Activated T-helper 1 cell treated with anti-CD3 and anti-CD28 coated beads, Interleukin-12 subunit alpha, Interleukin-12 subunit beta, Interleukin-2, Interleukin-4 antibody, amounts not matched to agents 30 ng/mL and 10 ng/mL and 1 ng/mL, durations not matched to agents 14 hours and 24 hours and 36 hours (primary cell): Measurements from ENCODE around the gene RXRA. TPM values are rescaled to one million over a fixed set of nuclear protein-coding genes. Genes with fewer than 3 reads are reported as not detected.

Source experiments
- DNase-seq: peaks from one replicate; pipeline ENCODE4 v3.0.0; 2021; ENCODE audit warnings: low spot score
- H3K27ac Mint-ChIP-seq: one replicate; pipeline ENCODE4 v1.8.0; 2021; ENCODE audit warnings: mild to moderate bottlenecking, mixed read lengths
- H3K27me3 Mint-ChIP-seq: one replicate; pipeline ENCODE4 v1.8.0; 2022; ENCODE audit warnings: mild to moderate bottlenecking, moderate library complexity, mixed read lengths; ENCODE audit not compliant: insufficient read depth
- H3K36me3 Mint-ChIP-seq: one replicate; pipeline ENCODE4 v1.8.0; 2021; ENCODE audit warnings: low read depth, mixed read lengths
- H3K4me1 Mint-ChIP-seq: one replicate; pipeline ENCODE4 v1.8.0; 2021; ENCODE audit warnings: low read depth, mixed read lengths
- H3K4me3 Mint-ChIP-seq: one replicate; pipeline ENCODE4 v1.8.0; 2021; ENCODE audit warnings: mild to moderate bottlenecking, moderate library complexity, mixed read lengths
- H3K9me3 Mint-ChIP-seq: one replicate; pipeline ENCODE4 v1.8.0; 2021; ENCODE audit warnings: mixed read lengths
- intact Hi-C: fragments of 100-400 bp; cut with micrococcal nuclease; formaldehyde crosslinking; loops from one replicate; pipeline ENCODE4 v1.15.1; 2024
- total RNA-seq: library from RNA; stranded (reverse); gene quantifications from 2 replicates; pipeline ENCODE4 v1.2.3, GENCODE V29; 2022

RXRA gene
- total RNA-seq, 1 donor from 2014 or later: 0.91 TPM

DNA sequence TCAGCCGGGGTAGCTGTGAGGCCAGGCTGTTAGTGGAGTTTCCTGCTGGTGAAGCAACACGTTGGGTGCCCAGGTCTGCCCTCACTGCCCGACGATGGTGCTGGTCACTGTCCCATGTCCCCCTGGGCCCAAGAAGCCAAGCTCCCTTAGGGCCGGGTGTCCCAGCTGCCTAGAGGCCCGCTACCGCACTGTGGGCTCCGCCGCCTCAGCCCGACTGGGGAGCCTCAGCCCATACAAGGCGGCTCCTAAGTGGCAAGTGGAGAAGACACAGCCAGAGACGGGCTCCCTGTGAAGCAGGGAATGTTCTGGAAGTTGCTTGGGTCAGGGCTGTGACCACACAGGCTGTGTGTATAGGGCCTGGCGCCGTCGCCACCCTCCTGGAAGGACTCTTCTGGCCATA lies 96.9 kb downstream of the RXRA start:
- H3K27me3 Mint-ChIP-seq: no peaks in the 10 kb centered on the region
- no peaks in the 10 kb centered on the region for H3K9me3 Mint-ChIP-seq
- no peak overlapping the region for H3K4me3 Mint-ChIP-seq
- H3K27ac Mint-ChIP-seq: no peak overlapping the region
- no peaks in the 10 kb centered on the region for H3K4me1 Mint-ChIP-seq
- no peak for DNase-seq
- H3K36me3 Mint-ChIP-seq: no peaks in the 10 kb centered on the region
- intact Hi-C loops: no loop called here

DNA sequence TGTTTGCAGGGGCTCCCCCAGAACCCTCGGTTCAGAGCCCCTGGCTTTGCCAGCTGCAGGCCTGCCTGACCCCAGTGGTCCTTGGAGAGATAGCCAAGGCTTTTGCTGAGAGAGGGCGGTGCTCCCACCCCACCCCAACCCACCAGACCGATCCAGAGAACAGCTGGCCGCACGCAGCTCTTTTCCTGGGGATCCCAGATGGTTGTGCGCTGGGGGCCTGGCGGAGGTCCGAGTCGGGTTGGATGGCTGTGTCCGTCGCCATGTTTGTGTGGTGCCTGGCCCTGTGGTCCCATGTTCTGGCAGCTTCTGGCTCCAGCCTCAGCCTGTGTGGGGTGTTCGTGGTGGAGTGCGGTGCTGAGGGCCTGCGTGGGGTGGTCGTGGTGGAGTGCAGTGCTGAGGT lies 97.5 kb downstream of the RXRA start:
- no peak overlapping the region for H3K4me3 Mint-ChIP-seq
- intact Hi-C loops: no loop called here

DNA sequence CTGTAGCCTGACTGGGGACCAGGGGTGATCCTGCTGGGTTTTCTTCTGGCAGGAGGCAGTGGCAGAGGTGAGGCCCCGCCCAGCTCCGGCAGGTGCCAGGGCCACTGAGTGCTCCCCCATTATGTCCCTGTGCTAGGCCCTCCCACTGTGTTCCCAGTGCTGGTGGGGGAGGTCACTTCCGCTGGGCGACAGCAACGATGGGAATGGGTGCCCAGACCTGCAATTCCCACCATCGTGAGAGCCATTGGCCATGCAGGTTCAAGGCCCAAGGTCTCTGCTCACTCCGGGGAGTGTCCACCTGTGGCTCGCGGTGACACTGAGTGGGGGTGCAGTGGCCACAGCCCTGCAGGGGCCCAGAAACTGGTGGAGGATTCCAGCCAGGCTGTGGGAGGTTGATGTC lies 98.6 kb downstream of the RXRA start:
- Mint-ChIP-seq H3K27ac (no peak overlapping the region), H3K9me3 (no peaks in the 10 kb centered on the region), H3K36me3 (no peaks in the 10 kb centered on the region), H3K27me3 (no peaks in the 10 kb centered on the region), H3K4me3 (no peak overlapping the region), H3K4me1 (no peaks in the 10 kb centered on the region)
- intact Hi-C loops: no loop called here
- no peak for DNase-seq

More for the DNA sequence above, 97.5 kb downstream of the RXRA start:
- Mint-ChIP-seq H3K36me3 (no peaks in the 10 kb centered on the region), H3K27ac (no peak overlapping the region), H3K9me3 (no peaks in the 10 kb centered on the region), H3K27me3 (no peaks in the 10 kb centered on the region), H3K4me1 (no peaks in the 10 kb centered on the region)
- DNase-seq: no peak

DNA sequence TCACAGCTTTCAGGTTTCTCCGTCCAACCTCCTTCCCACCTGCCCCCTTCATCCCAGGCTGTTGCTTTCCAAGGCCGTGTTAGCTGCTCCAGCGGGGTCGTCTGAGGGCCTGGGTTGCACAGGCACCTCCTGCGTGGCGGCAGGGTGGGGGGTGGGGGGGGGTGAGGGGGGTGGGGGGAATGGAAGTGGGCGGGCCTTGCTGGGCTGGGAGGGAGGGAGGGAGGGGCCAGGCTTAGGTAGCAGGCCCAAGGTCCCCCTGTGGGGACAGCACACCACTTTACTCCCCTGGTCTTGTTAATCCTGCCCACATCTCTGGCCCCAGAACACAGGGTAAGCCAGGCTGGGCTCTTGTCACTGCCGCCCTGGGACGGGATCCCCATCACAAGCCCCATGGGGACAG lies 99.1 kb downstream of the RXRA start:
- Mint-ChIP-seq H3K36me3 (no peaks in the 10 kb centered on the region), H3K27me3 (no peaks in the 10 kb centered on the region), H3K27ac (no peak overlapping the region), H3K4me3 (no peak overlapping the region), H3K4me1 (no peaks in the 10 kb centered on the region), H3K9me3 (no peaks in the 10 kb centered on the region)
- intact Hi-C loops: no loop called here
- no peak for DNase-seq

DNA sequence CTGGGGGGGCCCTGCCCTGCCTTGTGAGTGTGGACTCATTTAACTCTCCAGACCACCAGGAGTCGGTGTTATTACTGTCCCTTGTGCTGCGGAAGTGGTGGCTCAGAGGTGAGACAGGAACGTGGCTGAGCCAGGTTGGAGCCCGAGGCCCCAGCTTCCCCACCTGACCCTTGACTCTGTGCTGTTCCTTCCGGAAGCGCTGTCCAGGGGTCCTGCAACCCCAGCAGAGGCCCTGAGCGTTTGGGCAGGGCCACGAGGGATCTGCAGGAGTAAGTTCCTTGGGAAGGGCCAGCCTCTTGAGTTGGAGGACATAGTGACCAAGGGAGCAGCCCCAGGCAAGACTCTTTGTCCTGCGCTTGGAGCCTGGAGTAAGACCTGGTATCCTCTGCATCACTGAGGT lies 99.6 kb downstream of the RXRA start:
- H3K27me3 Mint-ChIP-seq: no peaks in the 10 kb centered on the region
- no peak for DNase-seq
- no peaks in the 10 kb centered on the region for H3K9me3 Mint-ChIP-seq
- H3K27ac Mint-ChIP-seq: no peak overlapping the region
- H3K36me3 Mint-ChIP-seq: no peaks in the 10 kb centered on the region
- intact Hi-C loops: no loop called here
- no peak overlapping the region for H3K4me3 Mint-ChIP-seq
- H3K4me1 Mint-ChIP-seq: no peaks in the 10 kb centered on the region

DNA sequence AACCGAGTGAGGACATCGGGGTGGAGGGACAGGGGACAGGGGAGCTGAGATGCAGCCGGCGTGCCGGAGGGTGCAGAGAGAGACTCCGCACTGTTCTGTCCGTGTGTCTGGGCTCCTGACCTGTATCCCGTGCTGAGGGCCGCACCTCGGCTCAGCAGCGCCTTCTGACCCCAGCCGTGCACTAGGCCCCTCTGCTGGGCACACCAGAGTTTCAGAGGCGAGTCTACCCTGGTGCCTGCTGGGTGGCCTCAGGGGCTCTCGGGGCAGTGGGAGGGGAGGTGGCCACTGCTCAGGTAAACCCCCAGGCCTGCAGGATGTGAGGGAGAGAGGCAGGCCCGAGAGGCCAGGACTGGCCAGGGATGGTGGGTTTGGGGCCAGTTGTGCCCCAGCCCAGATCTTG lies 100.2 kb downstream of the RXRA start:
- no peaks in the 10 kb centered on the region for H3K36me3 Mint-ChIP-seq

DNA sequence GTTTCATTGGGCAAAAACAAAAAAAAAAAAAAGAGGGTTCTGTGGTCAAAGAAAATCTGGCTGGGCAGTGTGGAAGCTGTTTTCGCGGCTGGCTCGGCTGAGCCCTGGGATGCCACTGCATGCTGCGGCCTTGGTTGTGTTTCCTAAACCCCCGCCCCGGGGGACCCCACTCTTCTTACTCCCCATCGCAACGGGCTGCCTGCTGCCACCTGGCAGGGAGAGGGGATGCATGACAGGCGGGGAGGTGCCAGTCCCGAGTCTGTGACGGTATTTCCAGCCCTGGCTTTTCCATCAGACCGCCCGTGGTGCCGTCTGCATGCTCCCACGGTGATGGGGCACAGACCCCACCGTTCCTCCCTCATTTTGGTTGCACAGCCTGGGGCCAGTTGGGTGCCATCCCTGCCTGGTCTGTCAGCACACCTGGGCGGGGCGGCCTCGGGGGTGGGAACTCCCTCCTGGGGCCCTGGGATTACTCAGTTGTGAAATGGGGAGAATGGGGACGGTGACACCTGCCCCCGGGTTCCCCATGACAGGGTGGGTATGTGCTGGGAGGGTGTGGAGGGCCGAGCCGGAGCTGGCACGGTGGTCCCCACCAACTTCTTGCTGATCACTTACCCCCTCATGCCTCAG lies 101.0 kb downstream of the RXRA start:
- Mint-ChIP-seq H3K9me3 (no peaks in the 10 kb centered on the region), H3K4me1 (no peaks in the 10 kb centered on the region), H3K36me3 (no peaks in the 10 kb centered on the region), H3K27me3 (no peaks in the 10 kb centered on the region), H3K4me3 (no peak overlapping the region), H3K27ac (no peak overlapping the region)
- no peak for DNase-seq
- intact Hi-C loops: no loop called here

More for the DNA sequence above, 100.2 kb downstream of the RXRA start:
- DNase-seq: no peak
- intact Hi-C loops: no loop called here
- Mint-ChIP-seq H3K27ac (no peak overlapping the region), H3K4me3 (no peak overlapping the region), H3K9me3 (no peaks in the 10 kb centered on the region), H3K4me1 (no peaks in the 10 kb centered on the region), H3K27me3 (no peaks in the 10 kb centered on the region)

DNA sequence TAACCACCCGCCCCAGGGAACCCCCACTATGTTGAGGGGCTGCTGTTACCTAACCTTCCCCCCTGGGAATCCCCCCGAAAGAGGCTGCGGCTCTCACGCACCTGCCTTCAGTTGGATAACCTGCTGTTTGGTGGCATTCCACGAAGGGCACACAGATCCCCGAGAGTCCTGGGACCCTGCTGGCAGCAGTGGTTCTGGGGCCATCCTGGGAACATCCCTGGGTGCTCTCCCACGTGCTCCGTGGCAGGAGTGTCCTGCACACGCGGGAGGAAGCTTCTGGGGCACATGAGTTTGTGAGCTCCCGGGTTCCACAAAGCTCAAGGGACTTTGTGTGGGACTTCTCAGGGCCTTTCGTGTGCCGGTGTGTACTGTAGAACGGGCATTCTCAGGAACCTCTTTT lies 102.3 kb downstream of the RXRA start:
- DNase-seq: no peak
- H3K4me1 Mint-ChIP-seq: no peaks in the 10 kb centered on the region
- intact Hi-C loops: no loop called here
- H3K9me3 Mint-ChIP-seq: no peaks in the 10 kb centered on the region
- no peak overlapping the region for H3K4me3 Mint-ChIP-seq
- no peaks in the 10 kb centered on the region for H3K27me3 Mint-ChIP-seq
- H3K36me3 Mint-ChIP-seq: no peaks in the 10 kb centered on the region
- H3K27ac Mint-ChIP-seq: no peak overlapping the region

DNA sequence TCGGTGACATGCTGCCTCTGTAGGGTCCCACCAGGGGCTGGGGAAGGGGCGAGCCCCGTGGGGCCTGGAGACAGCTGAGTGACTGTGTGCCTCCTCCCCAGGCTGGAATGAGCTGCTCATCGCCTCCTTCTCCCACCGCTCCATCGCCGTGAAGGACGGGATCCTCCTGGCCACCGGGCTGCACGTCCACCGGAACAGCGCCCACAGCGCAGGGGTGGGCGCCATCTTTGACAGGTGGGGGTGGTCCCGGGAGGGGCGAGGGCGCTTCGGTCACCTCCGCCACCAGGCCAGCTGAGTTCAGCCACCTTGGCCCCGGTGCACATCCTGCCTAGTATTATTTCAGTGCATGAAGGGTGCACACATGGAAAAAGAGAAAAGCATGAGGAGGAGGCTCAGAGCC lies 102.8 kb downstream of the RXRA start:
- Mint-ChIP-seq H3K36me3 (no peaks in the 10 kb centered on the region), H3K4me3 (no peak overlapping the region), H3K27me3 (no peaks in the 10 kb centered on the region), H3K9me3 (no peaks in the 10 kb centered on the region), H3K4me1 (no peaks in the 10 kb centered on the region), H3K27ac (no peak overlapping the region)
- intact Hi-C loops: no loop called here
- DNase-seq: no peak

DNA sequence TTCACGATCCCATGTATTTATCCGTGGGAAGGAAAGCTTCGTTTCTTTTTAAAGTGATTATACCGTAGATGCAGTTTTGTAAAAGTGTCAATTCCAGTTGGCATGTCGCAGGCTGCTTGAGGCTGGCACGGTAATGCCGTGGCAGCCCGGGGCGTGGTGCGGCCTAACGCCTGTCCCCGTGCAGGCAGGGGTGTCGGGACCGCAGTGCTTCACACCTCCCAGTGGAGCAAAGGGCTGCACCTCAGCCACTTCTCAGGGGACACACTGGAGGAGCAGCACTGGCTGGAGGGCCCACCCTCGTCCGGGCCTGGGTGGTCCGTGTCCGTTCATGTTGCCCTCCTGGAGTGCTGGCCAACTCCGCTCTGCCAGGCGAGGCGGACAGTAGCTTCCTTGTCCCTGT lies 103.2 kb downstream of the RXRA start:
- Mint-ChIP-seq H3K4me3 (no peak overlapping the region), H3K4me1 (no peaks in the 10 kb centered on the region), H3K36me3 (no peaks in the 10 kb centered on the region)

DNA sequence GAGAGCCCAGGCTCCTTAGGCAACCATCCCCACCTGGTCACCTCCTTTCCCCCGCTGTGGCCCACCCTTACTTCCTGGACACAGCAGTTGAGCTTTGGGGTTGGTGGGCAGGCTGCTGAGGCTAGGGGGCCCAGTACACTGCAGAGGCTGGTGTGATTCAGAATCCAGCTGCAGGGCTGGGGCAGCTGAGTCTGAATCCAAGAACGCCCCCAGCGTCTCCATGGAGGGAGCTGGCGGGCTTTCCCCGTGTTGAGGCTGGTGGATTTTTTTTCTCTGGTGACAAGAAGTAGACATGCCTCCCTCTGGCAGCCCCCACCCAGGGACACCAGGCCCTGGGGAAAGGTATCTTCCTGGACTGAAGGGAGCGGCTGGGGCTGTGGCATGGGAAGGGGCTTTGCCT lies 104.8 kb downstream of the RXRA start:
- DNase-seq: no peak
- Mint-ChIP-seq H3K4me1 (no peaks in the 10 kb centered on the region), H3K9me3 (no peaks in the 10 kb centered on the region), H3K4me3 (no peak overlapping the region), H3K27ac (no peak overlapping the region), H3K27me3 (no peaks in the 10 kb centered on the region), H3K36me3 (no peaks in the 10 kb centered on the region)
- intact Hi-C loops: no loop called here

More for the DNA sequence above, 103.2 kb downstream of the RXRA start:
- H3K27ac Mint-ChIP-seq: no peak overlapping the region
- H3K27me3 Mint-ChIP-seq: no peaks in the 10 kb centered on the region
- no peaks in the 10 kb centered on the region for H3K9me3 Mint-ChIP-seq
- no peak for DNase-seq
- intact Hi-C loops: no loop called here

DNA sequence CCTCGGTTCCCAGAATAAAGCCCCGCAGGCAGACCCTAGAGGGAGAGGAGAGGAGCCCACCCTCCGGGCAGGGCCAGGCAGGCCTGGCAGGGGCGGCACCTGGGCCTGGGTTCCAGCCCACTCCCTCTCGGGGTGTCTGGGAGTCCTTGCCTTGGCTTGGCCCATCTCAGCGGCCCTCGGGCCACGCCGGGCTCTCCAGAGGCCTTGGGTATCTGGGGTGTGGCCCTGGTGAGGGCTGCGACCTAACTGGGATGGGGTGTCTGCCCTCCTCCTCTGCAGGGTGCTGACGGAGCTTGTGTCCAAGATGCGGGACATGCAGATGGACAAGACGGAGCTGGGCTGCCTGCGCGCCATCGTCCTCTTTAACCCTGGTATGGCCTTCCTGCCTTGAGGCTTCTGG lies 105.4 kb downstream of the RXRA start:
- Mint-ChIP-seq H3K27ac (no peak overlapping the region), H3K9me3 (no peaks in the 10 kb centered on the region), H3K4me3 (no peak overlapping the region), H3K4me1 (no peaks in the 10 kb centered on the region), H3K27me3 (no peaks in the 10 kb centered on the region), H3K36me3 (no peaks in the 10 kb centered on the region)
- intact Hi-C loops: no loop called here
- DNase-seq: no peak

DNA sequence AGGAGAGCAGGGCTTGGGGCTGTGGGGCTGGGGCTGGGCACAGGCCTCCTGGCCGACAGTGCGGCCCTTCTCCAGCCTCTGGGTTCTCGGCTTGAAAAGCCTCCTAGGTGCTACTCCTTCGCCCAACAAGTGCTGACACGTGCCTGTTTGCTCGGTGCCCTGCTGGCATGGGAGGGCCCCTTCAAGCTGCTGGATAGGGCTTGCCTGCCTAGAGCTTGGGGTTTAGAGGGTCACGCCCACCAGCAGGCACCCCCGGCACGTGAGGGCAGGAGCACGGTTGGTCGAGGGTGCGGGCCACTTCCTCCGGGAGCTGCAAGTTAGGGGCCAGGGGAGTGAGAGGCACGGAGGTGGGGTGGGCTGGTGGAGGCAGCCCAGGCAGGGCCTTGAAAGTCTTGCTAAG lies 106.2 kb downstream of the RXRA start:
- Mint-ChIP-seq H3K9me3 (no peaks in the 10 kb centered on the region), H3K4me3 (no peak overlapping the region), H3K4me1 (no peaks in the 10 kb centered on the region), H3K27me3 (no peaks in the 10 kb centered on the region), H3K36me3 (no peaks in the 10 kb centered on the region), H3K27ac (no peak overlapping the region)
- no peak for DNase-seq
- intact Hi-C loops: no loop called here

DNA sequence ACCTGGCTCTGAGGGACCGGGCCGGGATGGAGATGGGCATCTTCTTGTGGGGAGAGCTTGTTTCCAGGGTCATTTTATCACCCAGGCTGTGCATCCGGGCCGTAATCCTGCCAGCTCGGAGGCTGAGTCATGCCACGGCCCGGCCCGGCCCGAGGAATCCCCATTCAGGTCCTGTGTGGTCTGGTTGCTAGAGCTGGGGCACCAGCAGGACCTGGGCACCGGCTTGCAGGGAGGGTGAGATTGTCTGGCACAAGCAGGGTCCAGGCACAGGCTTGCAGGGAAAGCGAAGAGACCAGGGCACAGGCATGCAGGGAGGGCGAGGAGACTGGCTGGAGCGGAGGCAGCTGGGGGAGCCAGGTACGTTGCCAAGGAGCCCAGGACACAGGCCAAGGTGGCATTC lies 106.8 kb downstream of the RXRA start:
- no peaks in the 10 kb centered on the region for H3K27me3 Mint-ChIP-seq
- H3K36me3 Mint-ChIP-seq: no peaks in the 10 kb centered on the region
- no peak overlapping the region for H3K27ac Mint-ChIP-seq
- intact Hi-C loops: no loop called here
- no peak overlapping the region for H3K4me3 Mint-ChIP-seq
- H3K9me3 Mint-ChIP-seq: no peaks in the 10 kb centered on the region
- DNase-seq: no peak
- H3K4me1 Mint-ChIP-seq: no peaks in the 10 kb centered on the region
